Pancreas (tissue), 10 donors: ENCODE results near the gene WASF1. TPM values are rescaled to one million over a fixed set of nuclear protein-coding genes. Genes with fewer than 3 reads are reported as not detected.

ENCODE experiments used
- ATAC-seq, 4 donors: fragments of 200-7000 bp; cut with Tn5 transposase; one replicate each; pipeline versions ENCODE4 v1.8.0 to v1.9.1; 2020; ENCODE audit warnings: mild to moderate bottlenecking in 4 of 4, moderate library complexity in 4 of 4
- DNase-seq, 6 donors: peaks; one replicate each; pipeline ENCODE4 v3.0.0-alpha.2; 2020
- FAIRE-seq: peaks from 2 replicates; lab custom pipeline; 2012; peaks lifted over from hg19 to GRCh38; lab: Jason Lieb, UNC
- H3K27ac ChIP-seq, 4 donors: fragments of 200-600 bp; sonication (generic); 1 replicate in 3 of 4; 2 replicates in 1 of 4; pipeline versions ENCODE4 v1.5.0 to v1.8.0; 2020
- H3K27me3 ChIP-seq, 4 donors: fragments of 200-600 bp; one replicate each; pipeline ENCODE4 v1.8.0; 2021
- H3K36me3 ChIP-seq, 3 donors: fragments of 200-600 bp; sonication (generic) in 1 of 3; one replicate each; pipeline versions ENCODE4 v1.5.0 to v1.8.0; 2020 to 2021
- H3K4me1 ChIP-seq, 3 donors: fragments of 200-600 bp; one replicate each; pipeline ENCODE4 v1.8.0; 2021
- H3K4me3 ChIP-seq, 4 donors: fragments of 200-600 bp; sonication (generic) in 2 of 4; one replicate each; pipeline versions ENCODE4 v1.5.0 to v1.8.0; 2020 to 2021
- H3K9me3 ChIP-seq, 4 donors: fragments of 200-600 bp; one replicate each; pipeline ENCODE4 v1.8.0; 2021
- CTCF ChIP-seq, 4 donors: fragments of 200-600 bp; sonication (generic) in 3 of 4; IDR thresholded peaks; one replicate each; pipeline versions ENCODE4 v1.5.0 to v1.8.0; 2021; ENCODE audit warnings: antibody characterized with exemption in 4 of 4
- WGBS, 2 donors: extraction: QIAGEN DNeasy Blood & Tissue Kit; methylation state at CpG; one replicate each; pipeline ENCODE4 v1.1.7; 2013; 5-methylcytosine and 5-hydroxymethylcytosine counted together
- intact Hi-C, 3 donors: fragments of 100-400 bp; cut with DNase I; formaldehyde crosslinking; loops; one replicate each; pipeline versions ENCODE4 v1.11.1 to v1.14.2; 2022
- polyA plus RNA-seq, 2 donors: library from polyadenylated mRNA; stranded (reverse); fragments of 200-250 nt; gene quantifications; one replicate each; pipeline ENCODE4 v1.2.3, GENCODE V29; 2013
- total RNA-seq, 6 donors: library from RNA; stranded (reverse); fragmentation: NEBNext Ultra II Directional in 4 of 6; extraction: Animal tissue kit (Norgen Biotek cat#: 25700) in 4 of 6; gene quantifications; one replicate each; pipeline versions ENCODE4 v1.2.1 to v1.2.4, GENCODE V29; 2021 to 2023
- donor health status: healthy with polysubstance abuse.
- donor health status: DM: no; HTN: no; CAD: no; lungs with moderate emphysema.
- donor health status: DM: no; HTN: no; CAD: no.
- donor health status: control.
- donor health status: control.
- donor health status: Bipolar disorder and iron deficiency.
- donor health status: DM: yes; HTN: yes; CAD: no.
- donor health status: DM: no; HTN: no; CAD: no.
- donor health status: DM: no; HTN: no; CAD: no.
- donor health status: DM: yes; HTN: yes; CAD: no.

WASF1 gene
- total and polyA plus RNA-seq, 8 donors, result 1.2 to 5.7 (median 3.2) TPM

GRCh38 chr6:110214338-110214737 lies 34.9 kb upstream of the WASF1 start:
- intact Hi-C loops, result no loop called here
- Histone ChIP-seq H3K4me3 (no peak overlapping the region), H3K27me3 (no peaks in the 10 kb centered on the region), H3K36me3 (peaks cover 3 to 55% (median 7%) of the 10 kb centered on the region in 3 donors), H3K9me3 (no peaks in the 10 kb centered on the region), H3K27ac (no peak overlapping the region), H3K4me1 (no peaks in the 10 kb centered on the region)
- TF ChIP-seq CTCF (IDR thresholded peaks at IDR 0.05), result no peak
- no peak for DNase-seq
- no peak for FAIRE-seq
- WGBS, 2 donors, result 59 to 72% methylated on average over 1 of the region's 1 CpG
- ATAC-seq, result no peak

- FAIRE-seq (peak; percentile 13), DNase-seq (no peak), ATAC-seq (no peak)
- intact Hi-C loops, result no loop called here
- Histone ChIP-seq H3K36me3 (peaks cover 3 to 35% (median 7%) of the 10 kb centered on the region in 3 donors), H3K27ac (no peak overlapping the region), H3K27me3 (no peaks in the 10 kb centered on the region), H3K9me3 (no peaks in the 10 kb centered on the region), H3K4me1 (no peaks in the 10 kb centered on the region), H3K4me3 (no peak overlapping the region)
- no peak for TF ChIP-seq CTCF (IDR thresholded peaks at IDR 0.05)
- WGBS, 2 donors, result 83 to 94% methylated on average over 1 of the region's 1 CpG
These were observed 32.3 kb upstream of the WASF1 start for GRCh38 chr6:110211753-110212152.

GRCh38 chr6:110207652-110208051 lies 28.2 kb upstream of the WASF1 start:
- WGBS, 2 donors, result 98% methylated on average over 3 of the region's 3 CpGs
- Histone ChIP-seq H3K27ac (no peak overlapping the region), H3K9me3 (no peaks in the 10 kb centered on the region), H3K36me3 (peaks cover 0 to 11% (median 3%) of the 10 kb centered on the region in 3 donors), H3K4me1 (no peaks in the 10 kb centered on the region), H3K27me3 (no peaks in the 10 kb centered on the region), H3K4me3 (no peak overlapping the region)
- no peak for ATAC-seq
- intact Hi-C loops, result no loop called here
- TF ChIP-seq CTCF (IDR thresholded peaks at IDR 0.05), result no peak
- FAIRE-seq, result no peak
- DNase-seq, result no peak

GRCh38 chr6:110201151-110201884 lies 21.8 kb upstream of the WASF1 start:
- no peak overlapping the region for H3K4me3 ChIP-seq
- peak in 3 of 4 donors; percentile 40 to 54 (median 46) for ATAC-seq
- no peak for FAIRE-seq
- H3K27ac ChIP-seq, result no peak overlapping the region
- no peaks in the 10 kb centered on the region for H3K27me3 ChIP-seq
- WGBS, 2 donors, result 55 to 57% methylated on average over 3 of the region's 3 CpGs
- intact Hi-C loops, result no loop called here
- no peaks in the 10 kb centered on the region for H3K36me3 ChIP-seq
- peaks cover 0 to 14% (median 7%) of the 10 kb centered on the region in 3 donors for H3K4me1 ChIP-seq
- H3K9me3 ChIP-seq, result no peaks in the 10 kb centered on the region
- no peak for DNase-seq
- TF ChIP-seq CTCF (IDR thresholded peaks at IDR 0.05), result no peak

GRCh38 chr6:110198561-110198960 lies 19.1 kb upstream of the WASF1 start:
- intact Hi-C loops, result no loop called here
- H3K4me3 ChIP-seq, result no peak overlapping the region
- H3K36me3 ChIP-seq, result no peaks in the 10 kb centered on the region
- peaks cover 0 to 14% (median 7%) of the 10 kb centered on the region in 3 donors for H3K4me1 ChIP-seq
- H3K27me3 ChIP-seq, result no peaks in the 10 kb centered on the region
- H3K27ac ChIP-seq, result no peak overlapping the region
- whole genome bisulfite sequencing, 2 donors, result 96 to 97% methylated on average over 3 of the region's 3 CpGs
- no peak for TF ChIP-seq CTCF (IDR thresholded peaks at IDR 0.05)
- ATAC-seq (no peak), DNase-seq (no peak), FAIRE-seq (peak; percentile 29)
- no peaks in the 10 kb centered on the region for H3K9me3 ChIP-seq
